ENCODE results near the gene CACHD1.
A peak's percentile ranks its signal among the peaks of the same experiment; 100 is the strongest.
"Not testable (repeated sequence)": the region's sequence is repeated elsewhere in the genome, so short reads cannot be mapped to it uniquely, and the experiment has no call there.

The CACHD1 gene

GRCh38 chr1:64498325-64498724 lies 28.4 kb downstream of the CACHD1 start:
- no peak for ATAC-seq

- ATAC-seq = no peak
These were observed 29.1 kb downstream of the CACHD1 start for GRCh38 chr1:64499011-64499410.

- ATAC-seq = no peak
These were observed 30.0 kb downstream of the CACHD1 start for GRCh38 chr1:64499966-64500365.

GRCh38 chr1:64502083-64502482 lies 32.2 kb downstream of the CACHD1 start:
- no peak for ATAC-seq

- no peak for ATAC-seq
These were observed 33.0 kb downstream of the CACHD1 start for GRCh38 chr1:64502931-64503330.

- peak; percentile 21 to 28 for ATAC-seq
These were observed 35.5 kb downstream of the CACHD1 start for GRCh38 chr1:64505232-64505943.

GRCh38 chr1:64505944-64506655 lies 36.2 kb downstream of the CACHD1 start:
- ATAC-seq = peak; percentile 64 to 72

GRCh38 chr1:64508629-64509028 lies 38.7 kb downstream of the CACHD1 start:
- ATAC-seq = no peak

GRCh38 chr1:64511044-64511443 lies 41.1 kb downstream of the CACHD1 start:
- no peak for ATAC-seq

- ATAC-seq = not testable (repeated sequence)
These were observed 42.3 kb downstream of the CACHD1 start for GRCh38 chr1:64512206-64512605.

GRCh38 chr1:64513545-64513944 lies 43.6 kb downstream of the CACHD1 start:
- no peak for ATAC-seq

GRCh38 chr1:64514197-64514765 lies 44.4 kb downstream of the CACHD1 start:
- no peak for ATAC-seq

GRCh38 chr1:64515427-64515826 lies 45.5 kb downstream of the CACHD1 start:
- no peak for ATAC-seq

- no peak for ATAC-seq
These were observed 46.4 kb downstream of the CACHD1 start for GRCh38 chr1:64516301-64516700.

- no peak for ATAC-seq
These were observed 47.1 kb downstream of the CACHD1 start for GRCh38 chr1:64516803-64517568.

GRCh38 chr1:64517640-64518039 lies 47.7 kb downstream of the CACHD1 start:
- ATAC-seq = no peak

- no peak for ATAC-seq
These were observed 49.0 kb downstream of the CACHD1 start for GRCh38 chr1:64518692-64519481.

- no peak for ATAC-seq
These were observed 50.0 kb downstream of the CACHD1 start for GRCh38 chr1:64519901-64520300.

GRCh38 chr1:64522740-64523139 lies 52.8 kb downstream of the CACHD1 start:
- ATAC-seq = no peak

- ATAC-seq = no peak
These were observed 53.7 kb downstream of the CACHD1 start for GRCh38 chr1:64523413-64524337.

GRCh38 chr1:64524614-64525013 lies 54.7 kb downstream of the CACHD1 start:
- ATAC-seq = no peak
